Spleen (tissue), 7 donors: ENCODE results near the gene AEBP1.

Experiments used
- POLR2A ChIP-seq, 3 donors: fragments of 450-650 bp; IDR thresholded peaks; one replicate each; pipeline ENCODE4 v1.5.1; 2017; ENCODE audit warnings: antibody characterized with exemption in 3 of 3, mild to moderate bottlenecking in 1 of 3
- POLR2AphosphoS5 ChIP-seq, 3 donors: sonication (generic); formaldehyde crosslinking; IDR thresholded peaks; one replicate each; pipeline ENCODE4 v1.5.1; 2017; ENCODE audit warnings: antibody characterized with exemption in 3 of 3
- TF ChIP-seq, protein P1 (sequence below), 11 experiments: fragments of 200-600 bp in 7 of 11; fragments of 450-650 bp in 4 of 11; sonication (generic) in 4 of 11; IDR thresholded peaks in 8 of 11; conservative IDR thresholded peaks in 3 of 11; 1 replicate in 7 of 11; 2 replicates in 4 of 11; pipeline versions ENCODE4 v1.4.0 to v1.8.0; 2016 to 2021; ENCODE audit warnings: antibody characterized with exemption in 11 of 11, inconsistent platforms in 4 of 11, mild to moderate bottlenecking in 1 of 11
- donor health status: DM: no; HTN: no; CAD: no; lungs with moderate emphysema.
- donor health status: DM: no; HTN: no; CAD: no.
- donor health status: DM: no; HTN: no; CAD: no.

DNA sequence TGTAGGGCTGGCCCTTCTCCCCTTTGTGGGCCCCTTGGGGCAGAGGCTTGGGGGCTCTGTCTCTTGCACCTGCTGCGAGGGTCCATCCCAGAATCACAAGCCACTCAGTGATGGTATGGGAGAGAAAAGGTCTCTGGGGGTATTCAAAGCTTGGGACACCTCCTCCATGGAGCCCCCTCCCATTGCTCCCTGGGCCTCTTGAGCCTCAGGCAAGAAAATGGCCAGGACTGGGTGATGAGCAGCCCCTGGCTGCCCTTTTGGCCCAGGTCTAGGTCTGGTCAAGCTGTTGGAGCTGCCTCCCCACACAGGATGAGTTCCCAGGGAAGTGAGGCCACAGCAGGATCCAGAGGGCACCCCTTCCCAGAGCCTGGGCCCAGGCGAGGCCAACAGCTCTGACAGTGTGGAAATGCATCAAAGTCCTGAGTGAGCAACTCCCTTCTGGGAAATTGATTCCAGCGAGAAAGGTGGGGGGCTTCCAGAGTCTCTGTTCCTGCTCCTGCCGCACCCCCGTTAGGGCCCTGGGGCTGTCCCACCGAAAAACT, 40.4 kb downstream of the AEBP1 start:
- TF ChIP-seq, protein P1, sequence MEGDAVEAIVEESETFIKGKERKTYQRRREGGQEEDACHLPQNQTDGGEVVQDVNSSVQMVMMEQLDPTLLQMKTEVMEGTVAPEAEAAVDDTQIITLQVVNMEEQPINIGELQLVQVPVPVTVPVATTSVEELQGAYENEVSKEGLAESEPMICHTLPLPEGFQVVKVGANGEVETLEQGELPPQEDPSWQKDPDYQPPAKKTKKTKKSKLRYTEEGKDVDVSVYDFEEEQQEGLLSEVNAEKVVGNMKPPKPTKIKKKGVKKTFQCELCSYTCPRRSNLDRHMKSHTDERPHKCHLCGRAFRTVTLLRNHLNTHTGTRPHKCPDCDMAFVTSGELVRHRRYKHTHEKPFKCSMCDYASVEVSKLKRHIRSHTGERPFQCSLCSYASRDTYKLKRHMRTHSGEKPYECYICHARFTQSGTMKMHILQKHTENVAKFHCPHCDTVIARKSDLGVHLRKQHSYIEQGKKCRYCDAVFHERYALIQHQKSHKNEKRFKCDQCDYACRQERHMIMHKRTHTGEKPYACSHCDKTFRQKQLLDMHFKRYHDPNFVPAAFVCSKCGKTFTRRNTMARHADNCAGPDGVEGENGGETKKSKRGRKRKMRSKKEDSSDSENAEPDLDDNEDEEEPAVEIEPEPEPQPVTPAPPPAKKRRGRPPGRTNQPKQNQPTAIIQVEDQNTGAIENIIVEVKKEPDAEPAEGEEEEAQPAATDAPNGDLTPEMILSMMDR (IDR thresholded peaks at IDR 0.05 in 8 of 11, conservative IDR thresholded peaks at IDR 0.05 in 3 of 11) = no peak
- no peak for TF ChIP-seq POLR2AphosphoS5 (IDR thresholded peaks at IDR 0.05)
- no peak for TF ChIP-seq POLR2A (IDR thresholded peaks at IDR 0.05)
